Measurements from ENCODE around the gene RCAN2.
"Not testable (repeated sequence)": the region's sequence is repeated elsewhere in the genome, so short reads cannot be mapped to it uniquely, and the experiment has no call there.

The RCAN2 gene

DNA sequence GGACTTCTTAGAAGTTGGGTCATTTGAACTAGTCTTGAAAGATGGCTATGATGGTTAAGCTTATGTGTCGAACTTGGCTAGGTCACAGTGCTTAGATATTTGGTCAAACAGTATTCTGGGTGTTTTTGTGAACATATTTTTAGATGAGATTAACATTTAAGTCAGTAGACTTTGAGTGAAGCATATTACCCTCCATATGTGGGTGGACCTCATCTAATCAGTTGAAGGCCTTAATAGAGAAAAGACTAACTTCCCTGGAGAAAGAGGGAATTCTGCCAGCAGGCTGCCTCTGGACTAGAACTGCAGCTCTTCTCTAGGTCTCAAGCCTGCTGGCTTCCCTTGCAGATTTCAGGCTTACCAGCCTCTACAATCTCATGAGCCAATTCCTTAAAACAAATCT, 76.9 kb downstream of the RCAN2 start:
- Histone ChIP-seq H3K36me3 (ENCODE audit: control insufficient read depth, insufficient read depth, low read length) (no peaks in the 10 kb centered on the region), H3K27ac (ENCODE audit: low read depth, low read length) (no peak overlapping the region), H3K4me1 (ENCODE audit: control insufficient read depth, insufficient read depth, low read length) (no peaks in the 10 kb centered on the region), H3K9ac (ENCODE audit: low read length) (no peak overlapping the region), H3K4me3 (ENCODE audit: low read length) (no peak overlapping the region), H3K27me3 (ENCODE audit: control insufficient read depth, insufficient read depth, low read length) (no peaks in the 10 kb centered on the region)

DNA sequence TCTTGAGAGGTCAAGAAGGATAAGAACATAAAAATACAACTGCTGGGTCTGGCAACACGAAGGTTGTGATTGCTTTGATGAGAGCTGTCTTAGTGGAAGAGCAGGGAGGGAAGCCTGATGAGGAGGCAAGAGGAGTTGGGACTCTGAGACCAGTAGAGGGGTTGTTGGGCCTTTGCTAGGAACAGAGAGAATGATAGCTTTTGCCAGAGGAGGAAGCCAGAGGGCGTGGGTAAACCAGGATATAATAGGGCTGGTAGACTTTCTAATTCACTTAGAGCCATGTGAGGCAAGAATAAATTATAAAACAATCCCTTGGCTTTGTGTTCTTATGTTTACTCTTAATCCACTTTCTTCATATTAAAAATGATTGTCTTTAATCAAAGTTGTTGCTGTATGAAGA, 78.6 kb downstream of the RCAN2 start:
- Histone ChIP-seq H3K4me1 (ENCODE audit: control insufficient read depth, insufficient read depth, low read length) (no peaks in the 10 kb centered on the region), H3K4me3 (ENCODE audit: low read length) (no peak overlapping the region), H3K36me3 (ENCODE audit: control insufficient read depth, insufficient read depth, low read length) (no peaks in the 10 kb centered on the region), H3K9ac (ENCODE audit: low read length) (no peak overlapping the region), H3K27me3 (ENCODE audit: control insufficient read depth, insufficient read depth, low read length) (no peaks in the 10 kb centered on the region), H3K27ac (ENCODE audit: low read depth, low read length) (no peak overlapping the region)

DNA sequence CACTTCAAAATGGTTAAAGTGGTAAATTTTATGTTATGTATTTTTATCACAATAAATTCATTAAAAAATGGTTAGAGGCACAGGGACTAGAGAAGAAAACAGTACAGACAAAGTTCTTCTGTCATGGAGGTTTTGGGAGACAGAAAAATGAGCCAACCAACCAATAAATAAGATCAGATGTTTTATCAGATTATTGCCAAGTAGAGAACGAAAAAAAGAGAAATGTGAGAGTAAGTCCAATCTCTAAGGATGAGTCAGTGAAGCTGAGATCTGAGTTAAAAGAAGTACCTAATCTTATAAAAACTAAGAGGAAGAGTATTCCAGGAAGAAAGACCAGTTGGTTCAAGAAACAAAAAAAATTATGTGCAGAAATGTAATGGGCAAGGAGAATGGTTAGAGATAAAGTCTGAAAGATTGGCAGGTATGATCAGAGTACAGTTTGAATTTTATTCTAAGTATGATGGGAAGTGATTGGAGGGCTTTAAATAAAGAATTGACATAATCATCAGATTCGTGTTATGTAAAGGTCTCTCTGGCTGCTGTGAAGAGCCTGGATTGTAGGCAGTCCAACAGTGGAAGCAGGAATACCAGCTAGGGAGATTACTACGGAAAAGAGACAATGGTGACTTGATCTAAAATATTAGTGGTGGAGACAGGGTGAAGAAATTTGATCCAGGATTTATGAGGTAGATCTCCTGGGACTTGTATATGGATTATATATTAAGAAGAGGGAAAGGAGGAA, 79.6 kb downstream of the RCAN2 start:
- H3K36me3 ChIP-seq (ENCODE audit: control insufficient read depth, insufficient read depth, low read length) = no peaks in the 10 kb centered on the region
- H3K9ac ChIP-seq (ENCODE audit: low read length) = no peak overlapping the region
- H3K4me1 ChIP-seq (ENCODE audit: control insufficient read depth, insufficient read depth, low read length) = no peaks in the 10 kb centered on the region
- no peak overlapping the region for H3K4me3 ChIP-seq (ENCODE audit: low read length)
- H3K27me3 ChIP-seq (ENCODE audit: control insufficient read depth, insufficient read depth, low read length) = no peaks in the 10 kb centered on the region
- H3K27ac ChIP-seq (ENCODE audit: low read depth, low read length) = no peak overlapping the region

DNA sequence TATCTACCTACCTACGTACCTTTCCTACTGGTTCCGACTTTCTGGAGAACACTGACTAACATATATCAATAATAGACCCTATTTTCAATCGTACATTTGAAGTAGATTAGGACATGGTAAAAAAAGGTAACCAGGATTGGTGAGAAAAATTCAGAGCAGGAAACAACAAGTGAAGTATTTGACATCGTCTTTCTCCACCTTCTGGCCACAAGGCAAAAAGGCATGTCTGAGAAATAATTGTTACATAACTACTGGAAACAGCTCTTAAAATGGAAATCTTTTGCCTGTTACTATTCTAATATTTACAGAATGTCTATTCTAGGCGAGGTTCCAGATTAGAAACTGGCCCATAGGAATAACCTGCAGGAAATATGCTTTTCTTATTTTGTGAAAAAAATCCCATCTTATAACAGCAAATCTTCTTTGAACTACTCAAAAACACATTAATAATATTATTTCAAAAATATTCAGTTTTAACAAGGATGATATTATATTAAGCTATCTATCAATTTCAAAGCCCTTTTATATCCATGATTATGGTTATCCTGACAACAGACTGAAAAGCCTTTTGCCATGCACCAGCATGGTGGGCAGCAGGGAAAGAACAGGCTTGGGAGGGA, 80.8 kb downstream of the RCAN2 start:
- Histone ChIP-seq H3K4me3 (ENCODE audit: low read length) (no peak overlapping the region), H3K4me1 (ENCODE audit: control insufficient read depth, insufficient read depth, low read length) (no peaks in the 10 kb centered on the region), H3K9ac (ENCODE audit: low read length) (no peak overlapping the region), H3K36me3 (ENCODE audit: control insufficient read depth, insufficient read depth, low read length) (no peaks in the 10 kb centered on the region), H3K27ac (ENCODE audit: low read depth, low read length) (no peak overlapping the region), H3K27me3 (ENCODE audit: control insufficient read depth, insufficient read depth, low read length) (no peaks in the 10 kb centered on the region)

DNA sequence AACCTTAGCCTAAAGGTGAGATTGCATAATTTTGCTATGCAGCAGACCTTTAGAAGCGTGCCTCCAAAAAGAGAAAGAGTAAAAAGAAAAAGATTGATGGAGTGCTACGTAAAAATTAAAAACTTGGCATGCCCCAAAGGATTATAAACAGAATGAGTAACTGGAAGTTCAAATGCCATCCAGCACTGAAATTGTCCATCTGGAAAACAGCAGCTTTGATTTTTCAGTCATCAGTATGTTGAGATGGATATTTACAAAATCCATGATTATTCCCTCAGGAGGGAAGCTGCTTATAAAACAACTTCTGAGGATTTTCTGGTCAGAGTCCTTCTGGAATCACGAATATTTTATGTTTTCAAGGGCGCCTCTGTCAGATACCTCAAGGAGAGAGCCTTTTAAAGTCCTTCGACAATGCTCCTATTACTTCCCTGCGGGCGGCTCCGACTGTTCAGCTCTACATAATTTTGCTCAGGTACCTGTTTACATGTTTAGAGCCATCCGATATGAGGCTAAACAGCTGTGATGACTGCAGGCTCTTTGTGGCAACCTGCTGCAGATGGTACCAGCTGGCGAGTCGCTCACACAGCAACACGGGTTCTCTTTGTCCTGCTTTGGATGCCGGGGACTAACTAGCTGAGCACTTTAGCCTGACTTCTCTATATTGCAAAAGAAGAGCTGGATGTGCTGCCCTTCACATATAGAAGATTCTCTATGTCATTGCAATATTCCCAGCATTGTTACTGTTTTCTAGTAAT, 83.3 kb downstream of the RCAN2 start:
- Histone ChIP-seq H3K9ac (ENCODE audit: low read length) (no peak overlapping the region), H3K4me1 (ENCODE audit: control insufficient read depth, insufficient read depth, low read length) (no peaks in the 10 kb centered on the region), H3K4me3 (ENCODE audit: low read length) (no peak overlapping the region), H3K27ac (ENCODE audit: low read depth, low read length) (no peak overlapping the region), H3K27me3 (ENCODE audit: control insufficient read depth, insufficient read depth, low read length) (no peaks in the 10 kb centered on the region), H3K36me3 (ENCODE audit: control insufficient read depth, insufficient read depth, low read length) (no peaks in the 10 kb centered on the region)

DNA sequence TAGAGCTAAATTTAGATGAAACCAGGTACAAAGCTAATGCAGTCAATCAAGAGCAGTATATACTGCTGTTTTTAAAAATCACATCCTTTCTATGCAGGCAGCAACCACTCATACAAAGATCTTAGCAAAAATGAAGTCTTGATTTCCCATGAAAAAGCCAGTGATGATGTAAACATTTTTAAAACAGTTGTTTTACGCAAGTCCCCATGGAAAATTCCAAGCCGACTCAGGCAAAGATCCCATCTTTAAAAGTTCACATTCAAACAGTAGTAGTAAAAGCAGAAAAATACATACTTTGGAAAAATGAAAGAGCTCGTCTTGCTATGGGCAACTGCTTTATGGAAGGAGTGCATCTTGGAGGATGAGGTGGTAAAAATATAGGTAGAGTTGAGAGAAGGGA, 84.0 kb downstream of the RCAN2 start:
- Histone ChIP-seq H3K36me3 (ENCODE audit: control insufficient read depth, insufficient read depth, low read length) (no peaks in the 10 kb centered on the region), H3K27ac (ENCODE audit: low read depth, low read length) (no peak overlapping the region), H3K9ac (ENCODE audit: low read length) (no peak overlapping the region), H3K4me3 (ENCODE audit: low read length) (no peak overlapping the region), H3K4me1 (ENCODE audit: control insufficient read depth, insufficient read depth, low read length) (no peaks in the 10 kb centered on the region), H3K27me3 (ENCODE audit: control insufficient read depth, insufficient read depth, low read length) (no peaks in the 10 kb centered on the region)

DNA sequence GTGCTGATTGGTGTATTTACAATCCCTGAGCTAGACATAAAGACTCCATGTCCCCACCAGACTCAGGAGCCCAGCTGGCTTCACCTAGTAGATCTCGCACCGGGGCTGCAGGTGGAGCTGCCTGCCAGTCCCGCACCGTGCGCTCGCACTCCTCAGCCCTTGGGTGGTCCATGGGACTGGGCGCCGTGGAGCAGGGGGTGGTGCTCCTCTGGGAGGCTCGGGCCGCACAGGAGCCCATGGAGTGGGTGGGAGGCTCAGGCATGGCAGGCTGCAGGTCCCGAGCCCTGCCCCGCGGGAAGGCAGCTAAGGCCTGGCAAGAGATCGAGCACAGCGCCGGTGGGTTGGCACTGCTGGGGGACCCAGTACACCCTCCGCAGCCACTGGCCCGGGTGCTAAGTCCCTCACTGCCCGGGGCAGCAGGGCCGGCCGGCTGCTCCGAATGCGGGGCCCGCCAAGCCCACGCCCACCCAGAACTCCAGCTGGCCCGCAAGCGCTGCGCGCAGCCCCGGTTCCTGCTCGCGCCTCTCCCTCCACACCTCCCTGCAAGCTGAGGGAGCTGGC, 85.5 kb downstream of the RCAN2 start:
- H3K36me3 ChIP-seq (ENCODE audit: control insufficient read depth, insufficient read depth, low read length); H3K9ac ChIP-seq (ENCODE audit: low read length); H3K27ac ChIP-seq (ENCODE audit: low read depth, low read length); H3K4me3 ChIP-seq (ENCODE audit: low read length); H3K4me1 ChIP-seq (ENCODE audit: control insufficient read depth, insufficient read depth, low read length); H3K27me3 ChIP-seq (ENCODE audit: control insufficient read depth, insufficient read depth, low read length): not testable (repeated sequence)

DNA sequence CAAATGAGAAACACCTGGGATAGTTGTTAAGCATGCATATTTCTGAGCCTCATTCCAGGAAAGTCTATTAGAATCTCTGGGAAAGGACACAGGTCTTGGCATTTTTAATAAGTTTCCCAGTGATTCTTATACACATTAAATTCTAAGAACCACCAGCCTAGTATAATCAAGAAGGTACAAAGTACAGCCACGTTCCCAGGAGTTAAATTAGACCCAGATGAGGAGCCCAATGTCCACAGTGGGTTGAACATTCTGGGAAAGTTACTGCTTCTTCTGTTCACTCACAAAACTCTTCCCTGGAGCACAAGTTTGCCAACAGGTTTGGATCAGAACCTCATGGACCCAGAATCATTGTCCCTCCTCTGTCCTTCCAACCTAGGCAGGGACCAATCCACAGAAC, 90.4 kb downstream of the RCAN2 start:
- no peak overlapping the region for H3K4me3 ChIP-seq (ENCODE audit: low read length)
- H3K9ac ChIP-seq (ENCODE audit: low read length) = no peak overlapping the region

DNA sequence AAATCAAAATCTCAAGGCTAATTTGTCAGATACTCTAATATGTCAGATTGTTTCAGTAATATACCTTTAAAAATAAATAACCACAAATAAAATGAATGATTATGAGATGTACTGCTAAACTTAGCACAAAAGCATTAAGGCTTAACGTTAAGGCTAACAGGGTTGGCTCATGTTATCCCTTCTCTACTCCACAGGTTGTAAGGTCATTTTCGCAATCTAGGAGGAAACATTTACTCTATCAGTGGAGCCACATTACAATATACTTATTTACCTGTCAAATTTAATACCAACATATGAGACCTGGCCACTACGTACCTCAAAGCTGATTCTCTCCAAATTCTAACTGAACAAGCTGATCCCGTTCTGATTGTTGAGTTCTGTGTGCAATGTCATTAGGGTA, 95.7 kb downstream of the RCAN2 start:
- H3K4me3 ChIP-seq (ENCODE audit: low read length) = no peak overlapping the region
- no peaks in the 10 kb centered on the region for H3K36me3 ChIP-seq (ENCODE audit: control insufficient read depth, insufficient read depth, low read length)
- H3K27ac ChIP-seq (ENCODE audit: low read depth, low read length) = no peak overlapping the region
- H3K4me1 ChIP-seq (ENCODE audit: control insufficient read depth, insufficient read depth, low read length) = no peaks in the 10 kb centered on the region
- H3K27me3 ChIP-seq (ENCODE audit: control insufficient read depth, insufficient read depth, low read length) = no peaks in the 10 kb centered on the region
- no peak overlapping the region for H3K9ac ChIP-seq (ENCODE audit: low read length)

More for the DNA sequence above, 90.4 kb downstream of the RCAN2 start:
- Histone ChIP-seq H3K27me3 (ENCODE audit: control insufficient read depth, insufficient read depth, low read length) (no peaks in the 10 kb centered on the region), H3K27ac (ENCODE audit: low read depth, low read length) (no peak overlapping the region), H3K36me3 (ENCODE audit: control insufficient read depth, insufficient read depth, low read length) (no peaks in the 10 kb centered on the region), H3K4me1 (ENCODE audit: control insufficient read depth, insufficient read depth, low read length) (no peaks in the 10 kb centered on the region)

DNA sequence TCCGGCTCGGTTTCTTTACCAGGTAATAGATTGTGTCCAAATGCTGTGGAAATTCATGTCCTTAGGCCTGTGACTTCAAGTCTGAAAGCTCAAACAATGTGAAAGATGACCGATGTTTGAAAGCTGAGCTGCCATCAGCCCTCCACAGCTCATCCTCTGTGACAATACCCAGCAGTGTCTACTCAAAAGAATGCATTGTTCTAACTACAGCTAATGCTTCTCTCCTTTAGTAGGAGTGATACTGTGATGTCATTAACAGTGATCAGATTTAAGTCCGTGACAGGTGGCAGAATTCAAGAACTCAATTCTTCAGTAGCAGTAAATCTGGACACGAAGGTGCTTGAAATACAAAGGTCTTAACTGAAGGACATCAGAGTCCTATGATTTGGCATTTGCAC, 97.3 kb downstream of the RCAN2 start:
- H3K36me3 ChIP-seq (ENCODE audit: control insufficient read depth, insufficient read depth, low read length) = no peaks in the 10 kb centered on the region
- H3K4me1 ChIP-seq (ENCODE audit: control insufficient read depth, insufficient read depth, low read length) = no peaks in the 10 kb centered on the region
- no peak overlapping the region for H3K4me3 ChIP-seq (ENCODE audit: low read length)
- no peak overlapping the region for H3K9ac ChIP-seq (ENCODE audit: low read length)
- no peak overlapping the region for H3K27ac ChIP-seq (ENCODE audit: low read depth, low read length)
- H3K27me3 ChIP-seq (ENCODE audit: control insufficient read depth, insufficient read depth, low read length) = no peaks in the 10 kb centered on the region

DNA sequence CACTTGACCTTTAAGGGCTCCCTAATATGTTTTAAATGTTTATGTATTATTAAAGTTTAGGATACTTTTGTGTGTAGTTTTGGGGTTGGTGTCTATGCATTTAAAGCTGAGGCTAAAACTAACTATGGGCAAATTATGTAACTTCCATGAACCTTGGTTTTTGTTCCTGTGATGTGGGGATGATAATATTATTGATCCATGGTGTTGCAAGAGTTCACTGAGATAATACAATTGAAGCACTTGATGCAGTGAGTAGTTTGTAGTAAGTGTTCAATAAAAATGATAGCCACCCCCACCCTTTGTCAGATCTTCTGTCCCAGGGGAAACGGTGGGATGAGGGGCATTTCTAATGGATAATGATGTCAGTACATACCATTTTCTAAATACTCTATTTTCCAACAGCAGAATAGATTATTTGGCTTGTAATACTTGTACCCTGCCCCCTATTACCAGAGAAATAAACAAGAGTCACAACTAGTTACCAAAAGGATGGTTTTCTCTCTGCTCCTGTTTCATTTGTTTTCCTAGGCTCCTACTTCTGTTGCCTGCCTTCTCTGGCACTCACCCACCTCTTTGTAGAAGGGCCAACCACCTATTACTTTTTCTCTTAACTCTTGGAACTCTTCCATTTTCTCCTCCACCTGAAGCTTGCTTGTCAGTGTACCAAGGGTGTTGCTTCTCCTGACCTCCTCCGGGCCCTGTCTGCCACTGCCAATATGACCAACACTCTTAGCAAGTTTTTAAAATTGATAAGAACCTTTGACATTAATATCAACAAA, 97.9 kb downstream of the RCAN2 start:
- Histone ChIP-seq H3K9ac (ENCODE audit: low read length) (no peak overlapping the region), H3K4me1 (ENCODE audit: control insufficient read depth, insufficient read depth, low read length) (no peaks in the 10 kb centered on the region), H3K27me3 (ENCODE audit: control insufficient read depth, insufficient read depth, low read length) (no peaks in the 10 kb centered on the region), H3K27ac (ENCODE audit: low read depth, low read length) (no peak overlapping the region), H3K4me3 (ENCODE audit: low read length) (no peak overlapping the region), H3K36me3 (ENCODE audit: control insufficient read depth, insufficient read depth, low read length) (no peaks in the 10 kb centered on the region)

DNA sequence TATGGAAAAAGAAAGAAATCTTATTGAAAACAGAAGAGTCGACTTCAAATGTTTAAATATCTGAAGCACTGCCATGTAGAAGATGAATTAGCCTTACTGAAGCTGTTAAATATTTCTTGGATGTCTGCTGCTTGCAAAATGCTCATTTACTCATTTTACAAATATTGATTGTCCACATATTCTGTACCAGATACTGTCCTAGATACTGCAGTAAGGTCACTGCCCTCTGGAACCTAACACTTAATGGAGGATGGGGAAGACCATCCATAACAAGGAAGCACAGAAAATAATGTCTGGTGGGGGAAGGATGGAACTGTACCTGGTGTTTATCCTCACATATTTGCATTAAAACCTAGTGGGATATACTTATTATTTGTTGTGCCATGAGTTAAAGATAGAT, 99.0 kb downstream of the RCAN2 start:
- Histone ChIP-seq H3K27me3 (ENCODE audit: control insufficient read depth, insufficient read depth, low read length) (no peaks in the 10 kb centered on the region), H3K9ac (ENCODE audit: low read length) (no peak overlapping the region), H3K27ac (ENCODE audit: low read depth, low read length) (no peak overlapping the region), H3K4me1 (ENCODE audit: control insufficient read depth, insufficient read depth, low read length) (no peaks in the 10 kb centered on the region), H3K36me3 (ENCODE audit: control insufficient read depth, insufficient read depth, low read length) (no peaks in the 10 kb centered on the region), H3K4me3 (ENCODE audit: low read length) (no peak overlapping the region)
